GM21825 (cell line): ENCODE data around the gene CCT8.

Experiments used
- ATAC-seq: cut with Tn5 transposase; IDR thresholded peaks from one replicate; pipeline ENCODE4 v1.9.1; 2021; ENCODE audit warnings: mild to moderate bottlenecking, moderate library complexity; ENCODE audit not compliant: unreplicated experiment

CCT8 gene

GRCh38 chr21:29073222-29074006 is at the start of gene CCT8:
CCT8 (minus strand) TSS chr21:29073648; CDS start chr21:29073590, 58 bp downstream.
- peak; percentile 92 for ATAC-seq

- peak; percentile 67 for ATAC-seq
Observed at GRCh38 chr21:29121759-29122158, 48.3 kb upstream of the CCT8 start.

GRCh38 chr21:29117372-29117955 is 44.0 kb upstream of the CCT8 start:
- no peak for ATAC-seq

GRCh38 chr21:29115899-29116298 is 42.5 kb upstream of the CCT8 start:
- no peak for ATAC-seq

GRCh38 chr21:29114765-29115500 is 41.5 kb upstream of the CCT8 start:
- no peak for ATAC-seq

- no peak for ATAC-seq
Observed at GRCh38 chr21:29105218-29105617, 31.8 kb upstream of the CCT8 start.

- ATAC-seq, result no peak
Observed at GRCh38 chr21:29104239-29104708, 30.8 kb upstream of the CCT8 start.

GRCh38 chr21:29102791-29103257 is 29.4 kb upstream of the CCT8 start:
- no peak for ATAC-seq

GRCh38 chr21:29098156-29098555 is 24.7 kb upstream of the CCT8 start:
- no peak for ATAC-seq

GRCh38 chr21:29096218-29097015 is 23.0 kb upstream of the CCT8 start:
- ATAC-seq, result no peak

GRCh38 chr21:29092102-29092959 is 18.9 kb upstream of the CCT8 start:
- no peak for ATAC-seq

GRCh38 chr21:29091033-29091432 is 17.6 kb upstream of the CCT8 start:
- ATAC-seq, result no peak

- no peak for ATAC-seq
Observed at GRCh38 chr21:29085106-29085752, 11.8 kb upstream of the CCT8 start.

- no peak for ATAC-seq
Observed at GRCh38 chr21:29084372-29084771, 10.9 kb upstream of the CCT8 start.

- ATAC-seq, result no peak
Observed at GRCh38 chr21:29083306-29083705, 9.9 kb upstream of the CCT8 start.

GRCh38 chr21:29082046-29082815 is 8.8 kb upstream of the CCT8 start:
- ATAC-seq, result no peak

- no peak for ATAC-seq
Observed at GRCh38 chr21:29080454-29080941, 7.0 kb upstream of the CCT8 start.
